LNCaP clone FGC (cell line): ENCODE measurements around the gene ZNF496.
"Not testable (repeated sequence)": the region's sequence is repeated elsewhere in the genome, so short reads cannot be mapped to it uniquely, and the experiment has no call there.

Source experiments
- DNase-seq: peaks from one replicate; pipeline ENCODE4 v3.0.0-alpha.2; 2011; ENCODE audit warnings: low read depth
- H3K4me3 ChIP-seq: 2 replicates; pipeline ENCODE4 v1.5.1; 2011; ENCODE audit warnings: mild to moderate bottlenecking, low read depth, low read length, control low read depth
- CTCF ChIP-seq: IDR thresholded peaks from 2 replicates; pipeline ENCODE4 v1.5.1; 2012; ENCODE audit warnings: mild to moderate bottlenecking; ENCODE audit not compliant: control insufficient read depth, insufficient read depth; ENCODE audit errors: extremely low read depth

The ZNF496 gene

GRCh38 chr1:247357781-247358211 is 26.1 kb upstream of the ZNF496 start:
- TF ChIP-seq CTCF: no peak
- H3K4me3 ChIP-seq: no peak overlapping the region
- DNase-seq: no peak

- no peak for DNase-seq
- H3K4me3 ChIP-seq: no peak overlapping the region
- TF ChIP-seq CTCF: no peak
Observed at GRCh38 chr1:247357052-247357780, 25.5 kb upstream of the ZNF496 start.

- H3K4me3 ChIP-seq, DNase-seq: not testable (repeated sequence)
Observed at GRCh38 chr1:247355160-247355559, 23.5 kb upstream of the ZNF496 start.

- no peak for DNase-seq
- H3K4me3 ChIP-seq: no peak overlapping the region
- no peak for TF ChIP-seq CTCF
Observed at GRCh38 chr1:247352175-247352574, 20.5 kb upstream of the ZNF496 start.

- no peak for DNase-seq
- no peak overlapping the region for H3K4me3 ChIP-seq
- no peak for TF ChIP-seq CTCF
Observed at GRCh38 chr1:247350587-247350986, 18.9 kb upstream of the ZNF496 start.

- TF ChIP-seq CTCF: no peak
- DNase-seq: no peak
- H3K4me3 ChIP-seq: no peak overlapping the region
Observed at GRCh38 chr1:247347477-247348222, 16.0 kb upstream of the ZNF496 start.

- no peak for DNase-seq
- no peak overlapping the region for H3K4me3 ChIP-seq
- no peak for TF ChIP-seq CTCF
Observed at GRCh38 chr1:247345881-247346280, 14.2 kb upstream of the ZNF496 start.
